Fibroblast of villous mesenchyme (primary cell): ENCODE results near the gene CYB5R3. TPM values are rescaled to one million over a fixed set of nuclear protein-coding genes. Genes with fewer than 3 reads are reported as not detected.

Experiments
- DNase-seq: peaks from one replicate; pipeline ENCODE4 v3.0.0-alpha.2; 2010; ENCODE audit warnings: low read depth
- H3K4me3 ChIP-seq: 2 replicates; pipeline ENCODE4 v1.5.1; 2011; ENCODE audit warnings: low read depth, mild to moderate bottlenecking, low read length
- total RNA-seq: library from RNA; depleted of rRNA; stranded (reverse); fragments of >200 nt; gene quantifications from 2 replicates; pipeline ENCODE4 v1.2.3, GENCODE V29; 2012
- TF ChIP-seq, protein P1 (sequence below): IDR thresholded peaks from 2 replicates; pipeline ENCODE4 v1.5.1; 2012; ENCODE audit warnings: low read depth, mild to moderate bottlenecking, low read length; ENCODE audit not compliant: insufficient read depth

The CYB5R3 gene
- total RNA-seq, 1 donor, result 57.9 TPM

- DNase-seq, result no peak
- H3K4me3 ChIP-seq, result no peak overlapping the region
- TF ChIP-seq, protein P1, sequence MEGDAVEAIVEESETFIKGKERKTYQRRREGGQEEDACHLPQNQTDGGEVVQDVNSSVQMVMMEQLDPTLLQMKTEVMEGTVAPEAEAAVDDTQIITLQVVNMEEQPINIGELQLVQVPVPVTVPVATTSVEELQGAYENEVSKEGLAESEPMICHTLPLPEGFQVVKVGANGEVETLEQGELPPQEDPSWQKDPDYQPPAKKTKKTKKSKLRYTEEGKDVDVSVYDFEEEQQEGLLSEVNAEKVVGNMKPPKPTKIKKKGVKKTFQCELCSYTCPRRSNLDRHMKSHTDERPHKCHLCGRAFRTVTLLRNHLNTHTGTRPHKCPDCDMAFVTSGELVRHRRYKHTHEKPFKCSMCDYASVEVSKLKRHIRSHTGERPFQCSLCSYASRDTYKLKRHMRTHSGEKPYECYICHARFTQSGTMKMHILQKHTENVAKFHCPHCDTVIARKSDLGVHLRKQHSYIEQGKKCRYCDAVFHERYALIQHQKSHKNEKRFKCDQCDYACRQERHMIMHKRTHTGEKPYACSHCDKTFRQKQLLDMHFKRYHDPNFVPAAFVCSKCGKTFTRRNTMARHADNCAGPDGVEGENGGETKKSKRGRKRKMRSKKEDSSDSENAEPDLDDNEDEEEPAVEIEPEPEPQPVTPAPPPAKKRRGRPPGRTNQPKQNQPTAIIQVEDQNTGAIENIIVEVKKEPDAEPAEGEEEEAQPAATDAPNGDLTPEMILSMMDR, result no peak
Observed at GRCh38 chr22:42636506-42636905, 12.7 kb downstream of the CYB5R3 start.

GRCh38 chr22:42635531-42635930 is 13.7 kb downstream of the CYB5R3 start:
- H3K4me3 ChIP-seq, result no peak overlapping the region
- DNase-seq, result peak; percentile 81
- TF ChIP-seq, protein P1, result no peak

- no peak for DNase-seq
- H3K4me3 ChIP-seq, result no peak overlapping the region
- TF ChIP-seq, protein P1, result no peak
Observed at GRCh38 chr22:42633013-42633412, 16.2 kb downstream of the CYB5R3 start.

GRCh38 chr22:42632096-42632495 is 17.1 kb downstream of the CYB5R3 start:
- TF ChIP-seq, protein P1, result peak; percentile 43
- H3K4me3 ChIP-seq, result no peak overlapping the region
- no peak for DNase-seq

- no peak overlapping the region for H3K4me3 ChIP-seq
- DNase-seq, result no peak
- TF ChIP-seq, protein P1, result no peak
Observed at GRCh38 chr22:42630901-42631602, 18.1 kb downstream of the CYB5R3 start.

GRCh38 chr22:42630211-42630610 is 19.0 kb downstream of the CYB5R3 start:
- no peak for DNase-seq
- H3K4me3 ChIP-seq, result no peak overlapping the region
- TF ChIP-seq, protein P1, result no peak

GRCh38 chr22:42627981-42628380 is 21.2 kb downstream of the CYB5R3 start:
- no peak overlapping the region for H3K4me3 ChIP-seq
- DNase-seq, result no peak
- TF ChIP-seq, protein P1, result no peak
